ENCODE results near the gene TRIO. TPM values are rescaled to one million over a fixed set of nuclear protein-coding genes. Genes with fewer than 3 reads are reported as not detected.
A peak's percentile ranks its signal among the peaks of the same experiment; 100 is the strongest.

Gene TRIO
- total RNA-seq, 1 donor from 2014 or later: 57.0 TPM

DNA sequence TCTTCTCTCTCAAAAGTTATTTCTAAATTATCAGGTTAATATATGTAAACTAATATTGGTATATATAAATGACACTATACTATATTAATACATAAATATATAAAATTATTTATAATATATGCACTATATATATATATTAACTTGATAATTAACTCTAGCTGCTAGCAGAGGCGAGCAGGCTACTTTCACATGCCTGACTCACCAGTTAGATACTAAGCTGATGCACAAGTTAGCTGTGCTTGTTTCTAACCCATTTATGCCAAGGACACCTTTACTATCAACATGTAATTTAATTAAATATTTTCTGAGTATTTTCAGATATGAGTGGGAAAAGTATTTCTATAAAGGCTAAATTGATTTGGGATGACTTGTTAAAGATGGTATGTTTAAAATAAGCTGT is 70.1 kb downstream of the TRIO start:
- ATAC-seq: no peak
- intact Hi-C loops (cut with micrococcal nuclease): no loop called here
- no peak for DNase-seq

- no peak for DNase-seq
- intact Hi-C loops (cut with micrococcal nuclease): no loop called here
- ATAC-seq: no peak
These were observed 70.9 kb downstream of the TRIO start for GRCh38 chr5:14213813-14214585.

DNA sequence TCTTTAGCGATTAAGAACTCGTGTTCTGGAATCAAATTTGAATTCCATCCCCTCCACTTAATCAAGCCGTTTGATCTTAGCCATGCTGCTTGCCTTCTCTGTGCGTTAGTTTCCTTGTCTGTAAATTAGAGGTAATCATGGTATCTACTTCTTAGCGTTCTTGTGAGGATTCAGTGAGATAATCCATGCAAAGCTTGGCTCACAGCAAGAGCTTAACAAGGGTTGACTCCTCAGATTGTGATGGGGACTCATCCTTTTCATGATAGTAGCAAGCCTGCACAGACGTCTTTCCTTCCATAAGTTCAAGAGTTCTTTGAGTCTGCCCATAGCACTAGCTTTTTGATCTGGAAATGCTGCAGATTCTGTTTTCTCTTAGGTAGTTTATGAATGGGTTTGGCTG is 72.8 kb downstream of the TRIO start:
- intact Hi-C loops (cut with micrococcal nuclease): no loop called here
- DNase-seq (no peak), ATAC-seq (no peak)

- no peak for ATAC-seq
- intact Hi-C loops (cut with micrococcal nuclease): no loop called here
- DNase-seq: no peak
These were observed 73.2 kb downstream of the TRIO start for GRCh38 chr5:14216372-14216771.

DNA sequence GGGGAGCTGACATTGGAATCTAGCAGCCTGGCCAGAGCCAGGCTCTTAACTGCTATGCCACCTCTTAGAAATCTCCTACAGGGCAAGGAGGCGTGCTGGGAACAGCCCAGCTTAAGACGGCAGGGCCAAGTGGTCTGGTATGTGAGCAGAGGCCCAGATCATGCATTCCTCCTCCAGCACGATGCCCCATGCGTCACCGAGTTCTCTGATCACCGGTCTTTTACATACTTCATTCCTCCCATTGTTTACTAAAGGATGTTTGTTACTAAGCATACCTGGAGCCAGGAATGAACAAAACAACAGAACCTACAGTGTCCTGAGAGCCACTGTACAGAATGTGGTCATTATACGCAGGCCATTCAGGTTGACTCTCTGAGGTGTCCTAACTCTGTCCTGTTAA is 73.8 kb downstream of the TRIO start:
- DNase-seq (no peak), ATAC-seq (peak; percentile 33)
- intact Hi-C loops (cut with micrococcal nuclease): no loop called here

GRCh38 chr5:14217587-14217986 is 74.4 kb downstream of the TRIO start:
- ATAC-seq (peak; percentile 72), DNase-seq (peak; percentile 44)
- intact Hi-C loops (cut with micrococcal nuclease): no loop called here

DNA sequence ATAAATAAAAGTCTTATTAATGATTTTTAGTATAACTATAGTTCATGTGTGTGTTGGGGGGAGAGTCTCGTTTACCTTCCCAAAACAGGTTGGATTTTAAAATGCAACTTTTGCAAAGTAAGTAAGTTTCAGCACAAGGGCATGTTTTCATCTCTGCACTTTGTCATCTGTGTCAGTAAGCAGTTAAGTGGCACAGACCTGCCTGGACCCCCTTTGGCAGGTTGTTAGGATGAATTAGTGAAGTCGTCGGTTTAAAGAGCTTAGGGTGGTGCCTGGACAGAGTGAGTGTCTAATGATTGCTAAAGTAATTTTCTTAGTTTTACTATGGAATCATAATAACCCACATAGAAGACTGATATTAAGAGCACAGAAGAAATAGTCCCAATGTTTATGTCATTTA is 74.9 kb downstream of the TRIO start:
- intact Hi-C loops (cut with micrococcal nuclease): no loop called here
- DNase-seq (no peak), ATAC-seq (no peak)

GRCh38 chr5:14218480-14218879 is 75.3 kb downstream of the TRIO start:
- peak; percentile 4 for ATAC-seq
- DNase-seq: no peak
- intact Hi-C loops (cut with micrococcal nuclease): no loop called here

DNA sequence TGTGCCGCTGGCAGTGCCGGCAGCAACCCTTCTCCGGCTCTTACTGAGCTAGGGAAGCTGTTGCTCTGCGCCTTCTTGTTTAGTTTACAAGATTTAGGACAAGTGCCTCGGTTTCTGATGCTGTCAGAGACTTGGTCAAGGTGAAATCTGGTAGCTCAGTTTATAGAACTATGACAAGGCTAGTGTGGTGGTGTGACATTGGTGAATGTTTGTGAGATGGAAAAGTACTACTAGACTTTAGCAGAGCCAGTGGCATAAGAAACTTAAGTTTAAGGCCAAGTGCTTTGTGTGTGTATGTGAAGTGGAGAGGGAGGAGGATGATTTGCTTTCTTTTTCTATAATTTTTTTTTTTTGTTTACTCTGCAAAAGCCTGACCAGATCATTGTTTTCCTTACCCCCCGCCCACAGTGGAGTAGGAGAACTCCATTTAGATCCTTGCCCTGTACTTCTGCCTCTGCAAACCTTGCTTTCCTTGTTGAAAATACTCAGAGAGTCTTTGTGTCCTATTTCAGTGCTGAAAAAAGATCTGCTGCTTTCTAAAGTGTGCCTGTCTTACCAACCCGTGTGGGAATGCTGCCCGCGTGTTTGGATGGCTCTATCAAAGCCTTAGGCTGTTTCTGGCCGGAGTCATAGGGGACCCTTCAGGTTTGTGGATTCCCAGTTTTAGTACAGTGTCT is 75.9 kb downstream of the TRIO start:
- peak; percentile 52 for DNase-seq
- intact Hi-C loops (cut with micrococcal nuclease): no loop called here

GRCh38 chr5:14219800-14220512 is 76.8 kb downstream of the TRIO start:
- no peak for ATAC-seq
- no peak for DNase-seq
- intact Hi-C loops (cut with micrococcal nuclease): no loop called here

More for the DNA sequence above, 75.9 kb downstream of the TRIO start:
- ATAC-seq: peak; percentile 64

DNA sequence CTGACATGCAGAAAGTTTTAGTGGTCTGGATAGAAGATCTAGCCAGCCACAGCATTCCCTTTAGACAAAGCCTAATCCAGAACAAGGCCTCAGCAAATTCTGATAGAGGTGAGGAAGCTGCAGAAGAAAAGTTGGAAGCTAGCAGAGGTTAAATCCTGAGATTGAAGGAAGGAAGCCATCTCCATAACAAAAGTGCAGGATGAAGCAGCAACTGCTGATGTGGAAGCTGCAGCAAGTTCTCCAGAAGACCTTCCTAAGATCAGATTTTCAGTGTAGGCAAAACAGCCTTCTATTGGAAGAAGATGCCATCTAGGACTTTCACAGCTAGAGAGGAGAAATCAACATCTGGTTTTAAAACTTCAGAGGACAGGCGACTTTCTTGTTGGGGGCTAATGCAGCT is 77.5 kb downstream of the TRIO start:
- intact Hi-C loops (cut with micrococcal nuclease): no loop called here
- DNase-seq: no peak
- no peak for ATAC-seq

GRCh38 chr5:14221732-14222131 is 78.6 kb downstream of the TRIO start:
- ATAC-seq: no peak
- DNase-seq: no peak

GRCh38 chr5:14222206-14222605 is 79.1 kb downstream of the TRIO start:
- intact Hi-C loops (cut with micrococcal nuclease): no loop called here
- DNase-seq (no peak), ATAC-seq (no peak)

More at GRCh38 chr5:14221732-14222131, 78.6 kb downstream of the TRIO start:
- intact Hi-C loops (cut with micrococcal nuclease): no loop called here

GRCh38 chr5:14223372-14223771 is 80.2 kb downstream of the TRIO start:
- DNase-seq: no peak
- ATAC-seq: no peak
- intact Hi-C loops (cut with micrococcal nuclease): no loop called here

- no peak for DNase-seq
- intact Hi-C loops (cut with micrococcal nuclease): no loop called here
- no peak for ATAC-seq
These were observed 82.2 kb downstream of the TRIO start for GRCh38 chr5:14225173-14225834.

GRCh38 chr5:14226149-14226548 is 83.0 kb downstream of the TRIO start:
- no peak for ATAC-seq
- intact Hi-C loops (cut with micrococcal nuclease): no loop called here
- no peak for DNase-seq

- ATAC-seq (no peak), DNase-seq (no peak)
- intact Hi-C loops (cut with micrococcal nuclease): no loop called here
These were observed 83.4 kb downstream of the TRIO start for GRCh38 chr5:14226554-14226953.

DNA sequence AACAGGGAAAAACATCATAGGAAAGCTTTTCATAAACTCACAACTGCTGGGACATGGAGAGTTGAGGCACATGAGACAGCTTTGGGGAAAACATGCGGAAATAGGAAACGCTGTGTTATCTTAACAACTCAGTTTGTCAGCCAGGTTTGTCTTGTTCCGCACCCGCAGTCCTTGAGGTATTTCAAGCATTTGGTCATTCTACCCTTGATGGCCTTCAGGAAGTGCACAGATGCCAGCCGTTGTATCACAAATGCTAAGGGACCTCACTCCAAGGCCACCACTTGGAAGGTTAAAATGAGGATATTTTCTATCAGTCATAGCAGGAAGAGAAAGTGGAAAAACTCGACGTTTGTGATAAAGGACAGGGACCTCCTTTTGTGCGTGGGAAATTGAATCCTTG is 83.8 kb downstream of the TRIO start:
- ATAC-seq: no peak
- intact Hi-C loops (cut with micrococcal nuclease): no loop called here
- DNase-seq: no peak

DNA sequence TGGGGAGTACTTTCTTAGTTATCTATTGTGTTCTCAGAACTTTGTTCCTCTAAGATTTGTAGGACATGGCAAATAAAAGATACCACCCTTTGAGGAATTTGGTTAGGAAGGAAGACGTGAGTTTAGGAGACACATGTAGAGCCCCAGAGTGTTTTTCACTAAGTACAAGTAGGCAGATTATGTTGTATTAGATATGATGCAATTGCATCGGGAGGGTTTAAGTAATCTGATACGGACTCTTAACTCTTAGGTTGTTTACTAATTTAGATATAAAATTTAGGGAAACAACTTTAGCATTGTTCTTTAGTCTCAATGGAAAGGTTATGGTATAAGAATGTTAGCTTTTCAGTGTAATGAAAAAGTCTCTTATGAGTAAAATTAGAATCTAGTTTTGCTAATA is 84.4 kb downstream of the TRIO start:
- ATAC-seq (no peak), DNase-seq (no peak)
- intact Hi-C loops (cut with micrococcal nuclease): no loop called here

- ATAC-seq (peak; percentile 26), DNase-seq (no peak)
- intact Hi-C loops (cut with micrococcal nuclease): no loop called here
These were observed 85.1 kb downstream of the TRIO start for GRCh38 chr5:14228219-14228618.

Data from left ventricle myocardium superior (tissue), 1 donor.